ENCODE results near the gene TAPT1.

GRCh38 chr4:16224264-16225166 lies 1.8 kb downstream of the TAPT1 start:
- TF ChIP-seq POLR2A (IDR thresholded peaks at IDR 0.05): no peak
- TF ChIP-seq, protein P1, sequence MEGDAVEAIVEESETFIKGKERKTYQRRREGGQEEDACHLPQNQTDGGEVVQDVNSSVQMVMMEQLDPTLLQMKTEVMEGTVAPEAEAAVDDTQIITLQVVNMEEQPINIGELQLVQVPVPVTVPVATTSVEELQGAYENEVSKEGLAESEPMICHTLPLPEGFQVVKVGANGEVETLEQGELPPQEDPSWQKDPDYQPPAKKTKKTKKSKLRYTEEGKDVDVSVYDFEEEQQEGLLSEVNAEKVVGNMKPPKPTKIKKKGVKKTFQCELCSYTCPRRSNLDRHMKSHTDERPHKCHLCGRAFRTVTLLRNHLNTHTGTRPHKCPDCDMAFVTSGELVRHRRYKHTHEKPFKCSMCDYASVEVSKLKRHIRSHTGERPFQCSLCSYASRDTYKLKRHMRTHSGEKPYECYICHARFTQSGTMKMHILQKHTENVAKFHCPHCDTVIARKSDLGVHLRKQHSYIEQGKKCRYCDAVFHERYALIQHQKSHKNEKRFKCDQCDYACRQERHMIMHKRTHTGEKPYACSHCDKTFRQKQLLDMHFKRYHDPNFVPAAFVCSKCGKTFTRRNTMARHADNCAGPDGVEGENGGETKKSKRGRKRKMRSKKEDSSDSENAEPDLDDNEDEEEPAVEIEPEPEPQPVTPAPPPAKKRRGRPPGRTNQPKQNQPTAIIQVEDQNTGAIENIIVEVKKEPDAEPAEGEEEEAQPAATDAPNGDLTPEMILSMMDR (IDR thresholded peaks at IDR 0.05): no peak
